ENCODE results near the gene DMD.

DMD gene

GRCh38 chrX:31199056-31199839 is 2012.1 kb downstream of the DMD start:
- no peak for DNase-seq (ENCODE audit: low read depth, low spot score)
- in situ Hi-C loops (cut with HindIII; ENCODE audit: low sequenced_read_pairs), result no loop called here
- no peak overlapping the region for H3K4me3 ChIP-seq (ENCODE audit: low read depth, low read length)
- TF ChIP-seq CTCF (IDR thresholded peaks at IDR 0.05; ENCODE audit: low read depth, low read length), result no peak

GRCh38 chrX:31190221-31190975 is 2021.0 kb downstream of the DMD start:
- H3K4me3 ChIP-seq (ENCODE audit: low read depth, low read length), result no peak overlapping the region
- DNase-seq (ENCODE audit: low read depth, low spot score), result no peak
- in situ Hi-C loops (cut with HindIII; ENCODE audit: low sequenced_read_pairs), result no loop called here
- no peak for TF ChIP-seq CTCF (IDR thresholded peaks at IDR 0.05; ENCODE audit: low read depth, low read length)

GRCh38 chrX:31186693-31187338 is 2024.5 kb downstream of the DMD start:
- no peak for DNase-seq (ENCODE audit: low read depth, low spot score)
- in situ Hi-C loops (cut with HindIII; ENCODE audit: low sequenced_read_pairs), result no loop called here
- H3K4me3 ChIP-seq (ENCODE audit: low read depth, low read length), result no peak overlapping the region
- no peak for TF ChIP-seq CTCF (IDR thresholded peaks at IDR 0.05; ENCODE audit: low read depth, low read length)

GRCh38 chrX:31185884-31186283 is 2025.5 kb downstream of the DMD start:
- no peak for DNase-seq (ENCODE audit: low read depth, low spot score)
- TF ChIP-seq CTCF (IDR thresholded peaks at IDR 0.05; ENCODE audit: low read depth, low read length), result no peak
- in situ Hi-C loops (cut with HindIII; ENCODE audit: low sequenced_read_pairs), result no loop called here
- no peak overlapping the region for H3K4me3 ChIP-seq (ENCODE audit: low read depth, low read length)

GRCh38 chrX:31181377-31182000 is 2029.9 kb downstream of the DMD start:
- H3K4me3 ChIP-seq (ENCODE audit: low read depth, low read length), result no peak overlapping the region
- in situ Hi-C loops (cut with HindIII; ENCODE audit: low sequenced_read_pairs), result no loop called here
- no peak for TF ChIP-seq CTCF (IDR thresholded peaks at IDR 0.05; ENCODE audit: low read depth, low read length)
- no peak for DNase-seq (ENCODE audit: low read depth, low spot score)

GRCh38 chrX:31179203-31179602 is 2032.1 kb downstream of the DMD start:
- no peak for TF ChIP-seq CTCF (IDR thresholded peaks at IDR 0.05; ENCODE audit: low read depth, low read length)
- in situ Hi-C loops (cut with HindIII; ENCODE audit: low sequenced_read_pairs), result no loop called here
- no peak for DNase-seq (ENCODE audit: low read depth, low spot score)
- H3K4me3 ChIP-seq (ENCODE audit: low read depth, low read length), result no peak overlapping the region

Measured in astrocyte of the spinal cord (primary cell).